ENCODE measurements around the gene HIVEP2.

The HIVEP2 gene

GRCh38 chr6:142879076-142879475 is 65.9 kb downstream of the HIVEP2 start:
- no peak overlapping the region for H3K4me3 ChIP-seq
- no peak overlapping the region for H3K27ac ChIP-seq

GRCh38 chr6:142878407-142878806 is 66.6 kb downstream of the HIVEP2 start:
- H3K4me3 ChIP-seq: no peak overlapping the region
- peak overlapping the region in 1 of 21 experiments; percentile 42 for H3K27ac ChIP-seq

GRCh38 chr6:142874676-142875075 is 70.3 kb downstream of the HIVEP2 start:
- H3K4me3 ChIP-seq: no peak overlapping the region
- H3K27ac ChIP-seq: no peak overlapping the region

GRCh38 chr6:142872376-142872775 is 72.6 kb downstream of the HIVEP2 start:
- H3K4me3 ChIP-seq: no peak overlapping the region
- peak overlapping the region in 15 of 21 experiments; percentile 2 to 65 (median 40) for H3K27ac ChIP-seq

- Histone ChIP-seq H3K4me3 (no peak overlapping the region), H3K27ac (peak overlapping the region in 15 of 21 experiments; percentile 2 to 65 (median 40))
These were observed 73.1 kb downstream of the HIVEP2 start for GRCh38 chr6:142871910-142872331.

- H3K27ac ChIP-seq: no peak overlapping the region
- H3K4me3 ChIP-seq: no peak overlapping the region
These were observed 74.1 kb downstream of the HIVEP2 start for GRCh38 chr6:142870787-142871415.

GRCh38 chr6:142868917-142869316 is 76.1 kb downstream of the HIVEP2 start:
- no peak overlapping the region for H3K27ac ChIP-seq

GRCh38 chr6:142867988-142868812 is 76.8 kb downstream of the HIVEP2 start:
- H3K4me3 ChIP-seq: no peak overlapping the region
- H3K27ac ChIP-seq: peak overlapping the region in 2 of 21 experiments; percentile 6

More at GRCh38 chr6:142868917-142869316, 76.1 kb downstream of the HIVEP2 start:
- no peak overlapping the region for H3K4me3 ChIP-seq

- Histone ChIP-seq H3K4me3 (no peak overlapping the region), H3K27ac (peak overlapping the region in 2 of 21 experiments; percentile 6)
These were observed 77.6 kb downstream of the HIVEP2 start for GRCh38 chr6:142867355-142867801.

- no peak overlapping the region for H3K27ac ChIP-seq
- no peak overlapping the region for H3K4me3 ChIP-seq
These were observed 81.0 kb downstream of the HIVEP2 start for GRCh38 chr6:142863981-142864380.

- Histone ChIP-seq H3K4me3 (no peak overlapping the region), H3K27ac (no peak overlapping the region)
These were observed 83.3 kb downstream of the HIVEP2 start for GRCh38 chr6:142861711-142862110.

- Histone ChIP-seq H3K27ac (no peak overlapping the region), H3K4me3 (no peak overlapping the region)
These were observed 84.5 kb downstream of the HIVEP2 start for GRCh38 chr6:142860498-142860897.

- Histone ChIP-seq H3K4me3 (no peak overlapping the region), H3K27ac (peak overlapping the region in 10 of 21 experiments; percentile 5 to 86 (median 72))
These were observed 87.0 kb downstream of the HIVEP2 start for GRCh38 chr6:142857796-142858555.

GRCh38 chr6:142857233-142857761 is 87.7 kb downstream of the HIVEP2 start:
- peak overlapping the region in 1 of 7 experiments; percentile 5 for H3K4me3 ChIP-seq
- peak overlapping the region in 10 of 21 experiments; percentile 5 to 86 (median 72) for H3K27ac ChIP-seq

GRCh38 chr6:142856624-142857232 is 88.2 kb downstream of the HIVEP2 start:
- Histone ChIP-seq H3K27ac (peak overlapping the region in 8 of 21 experiments; percentile 42 to 86 (median 76)), H3K4me3 (peak overlapping the region in 1 of 7 experiments; percentile 5)

- peak overlapping the region in 8 of 21 experiments; percentile 0 to 86 (median 76) for H3K27ac ChIP-seq
- H3K4me3 ChIP-seq: no peak overlapping the region
These were observed 88.9 kb downstream of the HIVEP2 start for GRCh38 chr6:142855893-142856623.

GRCh38 chr6:142854589-142855488 is 90.1 kb downstream of the HIVEP2 start:
- no peak overlapping the region for H3K4me3 ChIP-seq
- H3K27ac ChIP-seq: peak overlapping the region in 7 of 21 experiments; percentile 3 to 86 (median 57)

Data from skin epidermis (tissue), 12 donors.